Stimulated activated CD4-positive, alpha-beta T cell treated with anti-CD3 and anti-CD28 coated beads, Interleukin-4, amount 100 ng/mL, for 4 hours (primary cell): ENCODE data around the gene MLF2.
A peak's percentile ranks its signal among the peaks of the same experiment; 100 is the strongest.
"Not testable (repeated sequence)": the region's sequence is repeated elsewhere in the genome, so short reads cannot be mapped to it uniquely, and the experiment has no call there.

ENCODE experiments used
- DNase-seq, 2 experiments: peaks; one replicate each; pipeline ENCODE4 v3.0.0-alpha.2; 2020

Gene MLF2

GRCh38 chr12:6764011-6764828, 11.3 kb upstream of the MLF2 start:
- peak in 1 of 2 experiments; percentile 29 for DNase-seq

GRCh38 chr12:6763380-6763779, 10.4 kb upstream of the MLF2 start:
- no peak for DNase-seq

GRCh38 chr12:6759741-6760140, 6.8 kb upstream of the MLF2 start:
- no peak for DNase-seq

GRCh38 chr12:6758506-6759095, 5.7 kb upstream of the MLF2 start:
- no peak for DNase-seq

- no peak for DNase-seq
Measured at GRCh38 chr12:6757028-6757690, 4.2 kb upstream of the MLF2 start.

- DNase-seq = no peak
Measured at GRCh38 chr12:6754411-6754810, 1.5 kb upstream of the MLF2 start.

- no peak for DNase-seq
Measured at GRCh38 chr12:6753772-6754356, 923 bp upstream of the MLF2 start.

GRCh38 chr12:6752167-6752920, 597 bp downstream of the MLF2 start:
- peak; percentile 19 to 28 for DNase-seq

GRCh38 chr12:6751767-6752166, 1.2 kb downstream of the MLF2 start:
- DNase-seq = no peak

GRCh38 chr12:6750506-6750905, 2.4 kb downstream of the MLF2 start:
- DNase-seq = no peak

- no peak for DNase-seq
Measured at GRCh38 chr12:6748761-6749160, 4.2 kb downstream of the MLF2 start.

- no peak for DNase-seq
Measured at GRCh38 chr12:6747216-6747615, 5.7 kb downstream of the MLF2 start.

- peak in 1 of 2 experiments; percentile 19 for DNase-seq
Measured at GRCh38 chr12:6745741-6746525, 7.0 kb downstream of the MLF2 start.

- not testable (repeated sequence) for DNase-seq
Measured at GRCh38 chr12:6743300-6743699, 9.6 kb downstream of the MLF2 start.

- DNase-seq = no peak
Measured at GRCh38 chr12:6742834-6743233, 10.1 kb downstream of the MLF2 start.

GRCh38 chr12:6742080-6742479, 10.9 kb downstream of the MLF2 start:
- not testable (repeated sequence) for DNase-seq

GRCh38 chr12:6736754-6737153, 16.2 kb downstream of the MLF2 start:
- no peak for DNase-seq

- DNase-seq = peak; percentile 19 to 29
Measured at GRCh38 chr12:6735448-6736191, 17.3 kb downstream of the MLF2 start.

- DNase-seq = no peak
Measured at GRCh38 chr12:6734506-6735387, 18.2 kb downstream of the MLF2 start.

GRCh38 chr12:6730169-6730568, 22.8 kb downstream of the MLF2 start:
- DNase-seq = no peak
